HEK293T (cell line): ENCODE results near the gene CASZ1.

Experiments used
- CTCF ChIA-PET: fragments of 350-600 bp; formaldehyde crosslinking; extraction: SDS; loops from one replicate; lab custom pipeline; 2021; ENCODE audit warnings: antibody characterized with exemption, inconsistent platforms; lab: Yijun Ruan, JAX
- POLR2A ChIA-PET: fragments of 350-600 bp; formaldehyde crosslinking; extraction: SDS; loops from one replicate; lab custom pipeline; 2020; ENCODE audit warnings: antibody characterized with exemption, inconsistent platforms; lab: Yijun Ruan, JAX
- DNase-seq: peaks from one replicate; pipeline ENCODE4 v3.0.0; 2012; ENCODE audit warnings: mixed read lengths; ENCODE audit errors: extremely low spot score
- ARNT ChIP-seq: fragments of 450-650 bp; IDR thresholded peaks from 2 replicates; pipeline ENCODE4 v1.6.1; 2017; ENCODE audit warnings: mild to moderate bottlenecking
- BHLHE40 ChIP-seq: fragments of 450-650 bp; IDR thresholded peaks from 2 replicates; pipeline ENCODE4 v1.6.1; 2016; ENCODE audit warnings: mild to moderate bottlenecking, moderate library complexity, borderline replicate concordance
- CTBP1 ChIP-seq: fragments of 450-650 bp; IDR thresholded peaks from 2 replicates; pipeline ENCODE4 v1.6.1; 2016; ENCODE audit warnings: borderline replicate concordance
- ELF4 ChIP-seq: fragments of 450-650 bp; IDR thresholded peaks from 2 replicates; pipeline ENCODE4 v1.6.1; 2017; ENCODE audit warnings: antibody characterized with exemption
- FOXA1 ChIP-seq: fragments of 450-650 bp; IDR thresholded peaks from 2 replicates; pipeline ENCODE4 v1.6.1; 2016; ENCODE audit warnings: mild to moderate bottlenecking
- FOXK2 ChIP-seq: fragments of 450-650 bp; IDR thresholded peaks from 2 replicates; pipeline ENCODE4 v1.6.1; 2016; ENCODE audit warnings: mild to moderate bottlenecking
- FOXM1 ChIP-seq: fragments of 450-650 bp; IDR thresholded peaks from 2 replicates; pipeline ENCODE4 v1.6.1; 2017; ENCODE audit warnings: mild to moderate bottlenecking, borderline replicate concordance
- HDGF ChIP-seq: fragments of 450-650 bp; IDR thresholded peaks from 2 replicates; pipeline ENCODE4 v1.6.1; 2017; ENCODE audit warnings: antibody characterized with exemption, borderline replicate concordance
- L3MBTL2 ChIP-seq: fragments of 450-650 bp; conservative IDR thresholded peaks from 2 replicates; pipeline ENCODE4 v1.6.1; 2016; ENCODE audit warnings: mild to moderate bottlenecking
- LEF1 ChIP-seq: fragments of 450-650 bp; IDR thresholded peaks from 2 replicates; pipeline ENCODE4 v1.6.1; 2017; ENCODE audit warnings: mild to moderate bottlenecking, borderline replicate concordance
- NFRKB ChIP-seq: fragments of 450-650 bp; IDR thresholded peaks from 2 replicates; pipeline ENCODE4 v1.6.1; 2016; ENCODE audit warnings: mild to moderate bottlenecking, moderate library complexity
- PKNOX1 ChIP-seq: fragments of 450-650 bp; IDR thresholded peaks from 2 replicates; pipeline ENCODE4 v1.6.1; 2016
- SP1 ChIP-seq: fragments of 450-650 bp; IDR thresholded peaks from 2 replicates; pipeline ENCODE4 v1.6.1; 2017
- SUZ12 ChIP-seq: fragments of 450-650 bp; IDR thresholded peaks from 2 replicates; pipeline ENCODE4 v1.6.1; 2016; ENCODE audit warnings: mild to moderate bottlenecking
- TARDBP ChIP-seq: fragments of 450-650 bp; IDR thresholded peaks from 2 replicates; pipeline ENCODE4 v1.6.1; 2016
- ZNF384 ChIP-seq: fragments of 450-650 bp; IDR thresholded peaks from 2 replicates; pipeline ENCODE4 v1.6.1; 2016

Gene CASZ1

GRCh38 chr1:10712568-10713362 lies 83.7 kb downstream of the CASZ1 start:
- ChIA-PET POLR2A (no interaction called here), CTCF (no interaction called here)
- no peak for TF ChIP-seq CTBP1
- no peak for DNase-seq

DNA sequence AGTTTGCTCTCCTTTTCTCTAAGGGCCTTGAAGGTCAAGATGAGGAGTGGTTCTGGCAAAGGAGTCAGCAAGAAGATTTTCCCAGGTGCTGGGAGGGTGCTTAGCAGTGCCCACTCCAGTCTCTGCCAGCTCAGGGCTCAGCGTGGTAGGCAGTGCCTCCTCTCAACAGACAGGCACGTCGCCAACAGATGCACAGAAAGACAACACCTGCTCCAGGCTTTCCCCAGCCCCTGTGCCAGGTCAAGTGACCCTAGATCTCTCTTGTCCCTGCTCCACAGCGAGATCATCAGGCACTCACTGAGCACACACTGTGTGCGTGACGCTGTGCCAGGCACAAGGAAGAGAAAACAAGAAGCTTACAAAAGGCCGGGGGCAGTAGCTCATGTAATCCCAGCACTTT lies 86.0 kb downstream of the CASZ1 start:
- POLR2A ChIA-PET = no interaction called here
- no peak for DNase-seq
- TF ChIP-seq FOXM1 (no peak), ELF4 (no peak), ARNT (no peak), SP1 (no peak), FOXA1 (no peak), BHLHE40 (no peak), FOXK2 (no peak), CTBP1 (no peak)
- CTCF ChIA-PET = no interaction called here

DNA sequence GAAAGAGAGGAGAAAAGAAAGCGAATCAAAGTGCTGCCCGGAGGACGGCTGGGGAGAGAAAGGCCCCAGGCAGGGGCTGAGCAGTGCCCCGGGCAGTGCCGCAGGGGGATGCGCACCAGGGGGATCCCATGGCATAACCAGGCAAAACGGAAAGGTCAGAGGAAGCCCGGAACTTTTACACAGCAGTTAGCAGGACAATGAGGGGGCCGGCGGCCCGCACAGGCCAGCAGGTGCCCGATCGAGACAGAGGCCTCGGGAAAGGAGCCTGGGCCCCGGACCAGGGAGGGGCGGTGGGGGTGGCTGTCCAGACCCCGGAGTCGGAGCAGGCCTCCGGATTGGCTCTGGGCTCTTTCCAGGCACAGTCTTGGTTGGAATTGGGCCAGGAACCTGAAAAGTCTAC lies 86.8 kb downstream of the CASZ1 start:
- no peak for TF ChIP-seq PKNOX1
- TF ChIP-seq ZNF384 = no peak
- TF ChIP-seq SUZ12 = no peak
- TF ChIP-seq LEF1 = no peak
- TF ChIP-seq BHLHE40 = no peak
- no peak for TF ChIP-seq NFRKB
- no peak for TF ChIP-seq L3MBTL2
- no peak for TF ChIP-seq ARNT
- no peak for TF ChIP-seq FOXA1
- TF ChIP-seq FOXK2 = no peak
- no peak for TF ChIP-seq ELF4
- no peak for TF ChIP-seq HDGF
- TF ChIP-seq TARDBP = no peak
- TF ChIP-seq FOXM1 = no peak
- no peak for TF ChIP-seq SP1
- no peak for TF ChIP-seq CTBP1
- DNase-seq = no peak
- POLR2A ChIA-PET = no interaction called here
- CTCF ChIA-PET = no interaction called here

GRCh38 chr1:10709165-10709564 lies 87.3 kb downstream of the CASZ1 start:
- TF ChIP-seq SP1 (no peak), FOXA1 (no peak), NFRKB (no peak), CTBP1 (no peak), ELF4 (no peak), LEF1 (no peak), PKNOX1 (no peak), HDGF (no peak), TARDBP (no peak), ZNF384 (no peak), FOXM1 (no peak), L3MBTL2 (no peak), SUZ12 (no peak), ARNT (no peak), BHLHE40 (no peak), FOXK2 (no peak)
- POLR2A ChIA-PET = no interaction called here
- CTCF ChIA-PET = no interaction called here
- no peak for DNase-seq

DNA sequence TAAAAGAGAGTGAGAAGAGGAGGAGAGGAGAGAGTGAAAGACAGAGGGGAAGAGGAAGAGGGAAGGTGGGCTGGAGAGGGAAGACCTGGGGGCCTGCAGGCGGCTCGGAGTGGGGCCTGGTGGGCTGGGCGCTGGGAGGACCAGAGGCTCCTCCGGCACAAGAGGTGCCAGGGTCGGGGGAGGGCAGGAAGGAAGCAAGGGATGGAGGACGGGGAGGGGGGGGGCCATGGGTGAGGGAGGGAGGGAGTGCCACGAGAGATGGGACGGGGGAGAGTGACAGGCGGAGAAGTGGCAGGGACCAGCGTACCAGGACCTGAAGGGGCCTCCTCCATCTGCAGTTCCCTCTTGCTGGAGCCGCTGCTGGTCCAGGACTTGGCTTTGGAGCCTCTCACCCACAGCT lies 87.7 kb downstream of the CASZ1 start:
- DNase-seq = no peak
- POLR2A ChIA-PET = no interaction called here
- CTCF ChIA-PET = no interaction called here

DNA sequence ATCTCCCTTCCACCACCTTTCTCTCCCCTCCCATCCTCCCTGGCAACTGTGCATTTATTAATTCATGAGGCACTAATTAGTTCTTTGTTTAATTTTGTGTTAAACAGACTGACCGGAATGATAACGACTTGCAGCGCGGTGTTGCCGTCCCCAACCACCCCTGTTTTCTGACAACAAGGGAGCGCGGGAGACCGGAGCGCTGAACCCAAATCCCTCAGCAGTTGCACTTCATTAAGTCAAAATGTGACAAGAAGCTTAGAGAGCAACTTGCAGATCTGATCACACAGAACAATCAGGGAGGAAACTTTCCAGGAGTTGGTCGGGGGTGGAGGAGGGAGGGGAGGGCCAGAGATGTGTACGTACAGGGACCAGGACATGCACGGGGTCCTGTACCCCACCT lies 89.2 kb downstream of the CASZ1 start:
- no peak for DNase-seq
- ChIA-PET CTCF (no interaction called here), POLR2A (no interaction called here)
- no peak for TF ChIP-seq NFRKB
- TF ChIP-seq FOXK2 = no peak
- TF ChIP-seq SUZ12 = no peak
- TF ChIP-seq HDGF = no peak
- TF ChIP-seq TARDBP = no peak
- TF ChIP-seq FOXA1 = no peak
- TF ChIP-seq ARNT = no peak
- TF ChIP-seq FOXM1 = no peak
- no peak for TF ChIP-seq SP1
- TF ChIP-seq ELF4 = no peak
- TF ChIP-seq ZNF384 = no peak
- no peak for TF ChIP-seq BHLHE40
- no peak for TF ChIP-seq LEF1
- no peak for TF ChIP-seq PKNOX1
- TF ChIP-seq CTBP1 = no peak
- TF ChIP-seq L3MBTL2 = no peak

More for the DNA sequence above, 87.7 kb downstream of the CASZ1 start:
- TF ChIP-seq FOXK2 (no peak), SUZ12 (no peak), ARNT (no peak), HDGF (no peak), LEF1 (no peak), TARDBP (no peak), CTBP1 (no peak), NFRKB (no peak), ZNF384 (no peak), L3MBTL2 (no peak), FOXA1 (no peak), SP1 (no peak)
